SK-N-SH treated with all-trans-retinoic acid at 6 μM for 48 hours (cell line): Measurements from ENCODE around the gene GABBR2.

Source experiments
- ARNTL ChIP-seq: fragments of 450-650 bp; formaldehyde crosslinking; IDR thresholded peaks from 2 replicates; pipeline ENCODE4 v1.5.0; 2020; ENCODE audit warnings: low read depth, mild to moderate bottlenecking, moderate library complexity, borderline replicate concordance
- BACH2 ChIP-seq: fragments of 250-450 bp; sonication (Bioruptor Pico); IDR thresholded peaks from 2 replicates; pipeline ENCODE4 v1.9.0; 2021; ENCODE audit warnings: mild to moderate bottlenecking, borderline replicate concordance
- GLIS3 ChIP-seq: fragments of 250-450 bp; sonication (Bioruptor Pico); IDR thresholded peaks from 2 replicates; pipeline ENCODE4 v1.5.0; 2020; ENCODE audit warnings: mild to moderate bottlenecking, moderate library complexity
- ISL1 ChIP-seq: fragments of 250-450 bp; sonication (Bioruptor Pico); IDR thresholded peaks from 2 replicates; pipeline ENCODE4 v2.1.2; 2022; ENCODE audit warnings: mild to moderate bottlenecking, moderate library complexity
- PPARA ChIP-seq: fragments of 250-450 bp; sonication (Bioruptor Pico); IDR thresholded peaks from 2 replicates; pipeline ENCODE4 v1.5.0; 2020; ENCODE audit warnings: mild to moderate bottlenecking, borderline replicate concordance
- RARB ChIP-seq: fragments of 250-450 bp; sonication (Bioruptor Pico); IDR thresholded peaks from 2 replicates; pipeline ENCODE4 v1.8.0; 2021; ENCODE audit warnings: mild to moderate bottlenecking, moderate library complexity
- SNAI2 ChIP-seq: fragments of 250-450 bp; sonication (Bioruptor Pico); IDR thresholded peaks from 2 replicates; pipeline ENCODE4 v1.5.0; 2020; ENCODE audit warnings: mild to moderate bottlenecking, moderate library complexity
- TCF4 ChIP-seq: fragments of 250-450 bp; sonication (Bioruptor Pico); IDR thresholded peaks from 2 replicates; pipeline ENCODE4 v1.8.0; 2021; ENCODE audit warnings: mild to moderate bottlenecking, moderate library complexity, borderline replicate concordance
- ZC3H10 ChIP-seq: fragments of 250-450 bp; sonication (Bioruptor Pico); IDR thresholded peaks from 2 replicates; pipeline ENCODE4 v1.5.1; 2021; ENCODE audit warnings: mild to moderate bottlenecking, moderate library complexity
- ZFP3 ChIP-seq: fragments of 250-450 bp; sonication (Bioruptor Pico); IDR thresholded peaks from 2 replicates; pipeline ENCODE4 v1.5.0; 2020; ENCODE audit warnings: mild to moderate bottlenecking, moderate library complexity
- ZFP30 ChIP-seq: fragments of 450-650 bp; formaldehyde crosslinking; IDR thresholded peaks from 2 replicates; pipeline ENCODE4 v1.5.0; 2022; ENCODE audit warnings: mild to moderate bottlenecking, moderate library complexity
- ZNF8 ChIP-seq: fragments of 450-650 bp; formaldehyde crosslinking; IDR thresholded peaks from 2 replicates; pipeline ENCODE4 v1.5.0; 2020; ENCODE audit warnings: mild to moderate bottlenecking, moderate library complexity
- TF ChIP-seq, protein P1 (sequence below): fragments of 250-450 bp; sonication (Bioruptor Pico); IDR thresholded peaks from 2 replicates; pipeline ENCODE4 v1.8.0; 2020; ENCODE audit warnings: mild to moderate bottlenecking, moderate library complexity, borderline replicate concordance

DNA sequence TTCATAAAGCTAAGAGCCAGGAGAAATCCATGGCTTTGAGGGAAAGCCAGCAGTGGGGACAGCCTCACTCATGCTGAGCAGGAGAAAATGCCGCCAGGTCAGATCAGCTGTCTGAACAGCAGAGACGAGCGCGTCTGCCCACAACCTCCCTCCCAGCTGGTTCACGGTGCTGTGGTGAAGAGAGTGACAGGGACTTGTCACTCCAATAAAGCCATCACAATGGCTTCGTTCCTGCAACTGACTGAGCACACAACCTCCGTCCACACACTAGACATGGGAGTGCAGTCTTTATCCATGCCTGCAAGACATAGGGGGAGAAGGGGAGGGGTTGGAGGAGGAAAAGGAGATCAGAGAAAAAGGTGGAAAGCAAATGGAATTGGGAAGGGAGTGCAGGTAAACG, 206.9 kb downstream of the GABBR2 start:
- TF ChIP-seq, protein P1, sequence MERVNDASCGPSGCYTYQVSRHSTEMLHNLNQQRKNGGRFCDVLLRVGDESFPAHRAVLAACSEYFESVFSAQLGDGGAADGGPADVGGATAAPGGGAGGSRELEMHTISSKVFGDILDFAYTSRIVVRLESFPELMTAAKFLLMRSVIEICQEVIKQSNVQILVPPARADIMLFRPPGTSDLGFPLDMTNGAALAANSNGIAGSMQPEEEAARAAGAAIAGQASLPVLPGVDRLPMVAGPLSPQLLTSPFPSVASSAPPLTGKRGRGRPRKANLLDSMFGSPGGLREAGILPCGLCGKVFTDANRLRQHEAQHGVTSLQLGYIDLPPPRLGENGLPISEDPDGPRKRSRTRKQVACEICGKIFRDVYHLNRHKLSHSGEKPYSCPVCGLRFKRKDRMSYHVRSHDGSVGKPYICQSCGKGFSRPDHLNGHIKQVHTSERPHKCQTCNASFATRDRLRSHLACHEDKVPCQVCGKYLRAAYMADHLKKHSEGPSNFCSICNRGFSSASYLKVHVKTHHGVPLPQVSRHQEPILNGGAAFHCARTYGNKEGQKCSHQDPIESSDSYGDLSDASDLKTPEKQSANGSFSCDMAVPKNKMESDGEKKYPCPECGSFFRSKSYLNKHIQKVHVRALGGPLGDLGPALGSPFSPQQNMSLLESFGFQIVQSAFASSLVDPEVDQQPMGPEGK (CRISPR knock-in tag) = no peak
- TF ChIP-seq ZFP3 (CRISPR knock-in tag) (no peak), PPARA (CRISPR knock-in tag) (no peak), BACH2 (no peak), ZNF8 (CRISPR knock-in tag) (no peak), GLIS3 (CRISPR knock-in tag) (no peak), ARNTL (CRISPR knock-in tag) (no peak), RARB (no peak), TCF4 (CRISPR knock-in tag) (no peak), SNAI2 (CRISPR knock-in tag) (no peak), ISL1 (CRISPR knock-in tag) (no peak), ZFP30 (CRISPR knock-in tag) (no peak), ZC3H10 (CRISPR knock-in tag) (no peak)
